HG03280 (cell line): ENCODE data around the gene DMD.
A peak's percentile ranks its signal among the peaks of the same experiment; 100 is the strongest.

Experiments used
- ATAC-seq: cut with Tn5 transposase; IDR thresholded peaks from one replicate; pipeline ENCODE4 v1.9.1; 2021; ENCODE audit warnings: mild to moderate bottlenecking, moderate library complexity; ENCODE audit not compliant: unreplicated experiment

Gene DMD

DNA sequence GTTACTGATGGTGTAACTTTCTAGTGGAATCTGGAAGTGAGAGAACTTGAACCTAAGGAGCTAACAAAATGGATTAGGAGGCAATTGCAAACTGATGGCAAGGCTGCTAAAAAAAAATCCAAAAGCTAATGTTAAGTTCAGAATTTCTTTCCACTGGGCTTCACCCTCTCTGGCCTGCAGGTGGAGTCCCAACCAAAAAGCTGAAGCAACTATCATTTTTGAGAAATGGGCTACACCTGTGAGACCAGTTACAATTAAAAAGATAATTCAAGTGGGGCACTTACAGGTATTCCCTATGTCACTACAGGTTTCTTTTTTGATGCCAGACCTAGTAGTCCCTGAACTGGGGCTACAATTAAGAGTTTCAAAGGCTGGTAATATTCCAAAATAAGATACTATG, 1997.4 kb downstream of the DMD start:
- ATAC-seq = peak; percentile 64

DNA sequence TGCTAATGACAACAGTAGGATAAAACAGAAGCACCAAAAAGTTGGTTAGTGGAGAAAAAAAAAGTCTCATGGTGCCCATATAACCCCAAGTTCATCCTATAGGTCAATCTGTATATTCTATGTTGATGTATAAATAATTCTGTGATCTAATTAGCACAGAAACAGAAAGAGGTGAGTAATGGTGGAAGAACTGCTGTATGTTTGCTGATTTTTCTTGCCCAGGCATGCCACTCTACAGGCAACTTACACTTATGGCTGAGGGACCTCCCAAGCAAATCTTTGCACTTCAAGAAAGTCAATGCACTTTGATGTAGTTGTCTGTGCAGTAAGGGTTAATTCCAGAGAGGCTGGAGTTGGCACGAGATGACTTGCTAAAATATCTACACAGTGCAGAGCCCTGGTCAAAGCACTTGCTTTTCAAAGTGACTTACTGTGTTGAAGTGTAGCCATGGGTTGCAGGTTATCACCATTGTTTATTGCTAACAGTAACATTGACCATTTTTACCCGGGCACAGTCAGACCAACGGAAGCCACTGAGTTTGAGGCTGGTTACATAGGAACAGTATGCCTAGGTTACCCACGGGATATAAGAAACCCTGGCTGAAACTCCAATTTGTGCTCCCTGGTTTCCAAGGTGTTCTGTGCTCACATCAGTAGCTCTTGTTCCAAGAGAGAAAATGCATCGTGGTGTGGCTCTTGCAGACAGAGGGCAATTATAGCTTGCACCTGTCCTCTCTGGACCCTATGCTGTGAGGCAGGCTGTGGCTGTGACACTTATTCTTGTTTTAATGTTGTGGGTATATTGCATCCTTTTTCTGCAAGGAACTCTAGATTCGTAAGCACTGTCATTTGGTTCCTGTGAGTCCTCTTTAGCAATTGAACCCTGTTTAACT, 1998.2 kb downstream of the DMD start:
- no peak for ATAC-seq

- no peak for ATAC-seq
Observed at GRCh38 chrX:31209005-31209628, 2002.2 kb downstream of the DMD start.

- no peak for ATAC-seq
Observed at GRCh38 chrX:31201503-31201902, 2009.8 kb downstream of the DMD start.

DNA sequence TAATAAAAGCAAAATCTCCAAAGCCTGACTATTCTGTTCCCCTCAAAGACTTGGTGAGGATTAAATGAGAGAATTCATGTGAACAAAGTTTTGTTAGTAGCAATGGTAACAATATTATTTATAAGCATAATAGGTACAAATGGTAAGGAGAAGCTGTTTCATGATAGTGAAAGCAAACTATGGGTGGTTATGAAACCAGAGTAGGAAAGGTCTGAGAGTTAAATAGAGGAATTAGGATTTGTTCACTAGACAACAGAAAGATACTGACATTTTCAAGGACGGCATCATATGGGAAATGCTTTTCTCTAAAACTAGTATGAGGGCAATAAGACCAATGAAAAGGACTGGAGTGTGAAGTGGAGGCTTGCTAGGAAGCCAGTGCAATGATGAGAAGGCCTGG, 2010.9 kb downstream of the DMD start:
- ATAC-seq = no peak

GRCh38 chrX:31199840-31200114, 2011.6 kb downstream of the DMD start:
- ATAC-seq = no peak

DNA sequence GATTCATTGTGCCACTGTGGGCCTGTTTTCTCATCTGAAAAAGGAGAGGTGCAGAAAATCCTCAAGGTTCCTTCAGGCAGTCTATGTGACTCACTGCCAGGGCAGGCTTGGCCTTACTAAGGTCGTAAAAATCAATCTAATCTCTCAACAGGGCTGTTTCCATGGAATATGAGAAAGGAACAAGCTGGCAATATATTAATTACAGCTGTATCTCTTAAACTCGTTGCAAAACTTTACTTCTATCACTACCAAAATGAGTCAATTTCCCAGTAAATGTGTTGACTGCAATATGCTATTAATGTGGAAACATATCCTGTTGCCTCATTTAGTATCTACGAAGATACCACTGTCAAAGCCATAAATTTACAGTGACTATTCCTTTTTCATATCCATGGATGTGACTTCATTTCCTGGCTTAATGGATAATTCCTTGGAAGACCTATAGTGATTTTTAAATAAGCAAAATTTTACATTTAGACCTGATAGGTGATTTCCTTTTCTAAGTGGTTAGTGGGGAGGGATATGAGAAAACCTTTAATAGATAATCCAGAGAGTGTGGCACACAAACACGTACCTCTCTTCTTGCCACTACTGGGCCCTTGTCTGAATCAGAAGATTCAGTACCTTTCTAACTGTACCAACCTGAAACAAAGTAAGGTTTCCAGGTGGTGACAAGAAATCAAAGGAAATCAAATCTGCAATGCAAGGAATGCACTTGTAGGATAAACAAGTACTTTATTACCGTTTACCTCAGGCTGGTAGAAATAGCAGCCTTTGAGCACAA, 2012.1 kb downstream of the DMD start:
- ATAC-seq = no peak

DNA sequence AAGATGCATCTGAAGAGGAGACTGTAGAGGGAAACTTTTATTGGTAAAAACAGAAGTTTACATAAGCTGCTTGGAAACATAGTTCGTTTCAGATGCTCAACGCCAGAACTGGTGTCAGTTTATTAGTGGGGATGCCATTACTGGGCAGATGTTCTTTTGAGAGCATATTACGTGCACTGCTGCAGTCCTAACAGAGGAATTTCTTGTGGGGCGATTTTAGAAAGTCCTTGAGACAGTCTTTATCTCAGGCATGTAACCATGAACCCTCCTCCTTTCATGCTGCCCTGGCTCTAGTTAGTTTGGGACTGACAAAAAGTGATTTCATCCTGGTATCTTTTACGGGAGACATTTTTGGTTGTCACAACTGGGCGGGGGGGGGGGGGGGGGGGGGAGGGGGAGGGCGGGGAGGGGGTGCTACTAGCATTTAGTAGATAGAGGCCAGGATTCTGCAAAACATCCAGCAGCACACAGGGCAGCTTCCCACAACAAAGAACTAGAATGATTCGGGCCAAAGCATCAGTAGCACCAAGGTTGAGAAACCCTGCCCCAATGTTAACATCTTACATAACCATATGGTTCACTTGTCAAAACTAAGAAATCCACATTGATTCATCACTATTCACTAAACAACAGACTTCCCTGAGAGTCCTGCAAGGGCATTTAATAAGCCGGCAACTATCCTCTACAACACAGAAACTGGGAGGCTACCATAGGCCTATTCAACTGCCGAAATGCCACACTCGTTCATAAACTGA, 2021.0 kb downstream of the DMD start:
- ATAC-seq = no peak

DNA sequence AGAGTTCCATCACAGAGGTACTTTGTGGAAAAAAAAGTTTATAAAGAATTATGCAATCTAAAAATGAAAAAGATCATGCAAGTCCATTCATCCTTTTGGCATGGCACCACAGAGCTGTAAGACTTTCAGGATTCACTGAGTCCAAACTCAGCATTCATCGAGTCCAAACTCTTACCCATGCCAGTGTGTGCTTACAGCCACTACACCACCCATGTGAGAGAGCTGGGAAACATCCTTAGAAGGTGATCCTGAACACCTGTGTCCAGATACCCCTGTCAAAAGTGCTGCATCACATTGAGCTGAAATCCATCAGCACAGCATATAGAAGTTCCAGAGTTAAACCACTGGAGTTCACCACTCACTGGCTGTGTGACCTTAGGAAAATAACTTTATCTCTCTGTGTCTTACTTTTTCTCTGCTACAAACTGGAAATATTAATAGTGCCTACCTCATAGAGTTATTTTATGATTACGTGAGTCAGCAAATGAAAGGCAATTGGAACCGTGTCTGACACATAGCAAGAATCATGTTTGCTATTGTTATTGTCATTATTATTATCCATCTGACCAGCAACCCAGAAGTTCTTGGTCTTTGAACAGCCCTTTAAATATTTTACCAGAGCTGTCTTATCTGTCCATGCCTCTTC, 2024.5 kb downstream of the DMD start:
- ATAC-seq = no peak

- no peak for ATAC-seq
Observed at GRCh38 chrX:31185884-31186283, 2025.5 kb downstream of the DMD start.

- ATAC-seq = no peak
Observed at GRCh38 chrX:31181377-31182000, 2029.9 kb downstream of the DMD start.

DNA sequence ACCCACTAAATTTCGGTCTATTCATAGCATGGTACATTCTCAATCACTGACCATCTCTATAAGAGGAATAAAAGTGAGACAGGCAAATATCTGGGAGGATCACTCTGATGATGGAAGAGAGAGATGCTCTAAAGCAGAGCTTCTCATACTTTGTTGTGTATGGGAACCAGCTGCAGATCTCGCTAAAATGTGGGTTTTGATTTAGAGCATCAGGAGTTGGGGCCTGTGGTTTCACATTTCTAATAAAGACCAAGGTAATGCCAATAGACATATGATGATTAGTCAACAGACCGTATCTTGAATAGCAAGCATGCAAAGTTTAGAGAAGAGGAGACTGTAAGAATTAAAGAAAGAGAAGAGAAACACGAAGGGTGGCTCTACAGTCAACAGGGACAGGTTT, 2032.1 kb downstream of the DMD start:
- no peak for ATAC-seq

- no peak for ATAC-seq
Observed at GRCh38 chrX:31178769-31179125, 2032.6 kb downstream of the DMD start.

DNA sequence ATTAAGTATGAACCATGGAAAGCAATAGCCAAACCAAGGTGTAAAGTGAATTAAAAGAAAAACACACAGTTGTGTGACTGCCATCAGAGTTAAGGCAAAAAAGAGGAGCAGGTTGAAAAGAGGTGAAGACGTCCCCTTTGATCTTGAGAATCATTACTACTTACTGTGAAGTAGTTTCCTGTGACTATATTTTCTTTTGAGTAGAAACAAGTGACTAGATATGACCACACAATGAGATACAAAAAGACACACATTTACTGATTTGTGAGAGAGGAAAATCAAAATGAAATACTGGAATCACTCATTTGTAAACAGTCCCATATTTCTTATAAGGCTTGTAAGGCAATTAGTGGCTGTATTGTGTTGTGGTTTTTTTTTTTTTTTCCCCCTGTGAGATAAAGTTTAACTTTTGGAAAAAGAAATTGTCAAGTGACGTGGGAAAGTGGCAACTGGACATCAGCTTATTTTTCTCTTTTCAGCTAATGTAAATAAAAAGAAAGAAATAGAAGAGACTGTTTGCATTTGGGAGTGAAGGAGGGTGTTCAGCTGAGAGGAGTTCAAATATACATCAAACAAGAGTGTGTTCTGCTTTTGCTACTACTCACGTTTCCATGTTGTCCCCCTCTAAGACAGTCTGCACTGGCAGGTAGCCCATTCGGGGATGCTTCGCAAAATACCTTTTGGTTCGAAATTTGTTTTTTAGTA, 2033.1 kb downstream of the DMD start:
- peak; percentile 50 for ATAC-seq

GRCh38 chrX:31170792-31171191, 2040.6 kb downstream of the DMD start:
- no peak for ATAC-seq

DNA sequence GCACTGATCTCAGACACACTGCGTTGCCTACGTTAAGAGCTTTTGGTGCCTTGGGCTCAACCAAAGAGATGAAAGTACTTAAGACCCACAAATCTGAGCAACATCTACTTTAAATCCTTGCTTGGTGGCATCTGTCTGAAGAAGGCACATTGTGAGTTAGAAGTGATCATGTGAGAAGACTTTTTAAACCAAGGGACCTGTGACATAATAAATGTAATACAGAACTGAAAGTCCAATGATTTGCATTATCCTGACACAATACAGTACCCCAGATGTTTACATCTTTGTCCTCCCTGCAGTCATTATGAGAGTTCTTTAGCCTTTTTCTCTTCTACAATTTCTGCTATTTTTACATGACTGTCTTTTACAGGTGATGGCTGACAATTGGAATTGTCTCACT, 2042.8 kb downstream of the DMD start:
- peak; percentile 100 for ATAC-seq

GRCh38 chrX:31166832-31167231, 2044.5 kb downstream of the DMD start:
- no peak for ATAC-seq

- no peak for ATAC-seq
Observed at GRCh38 chrX:31166416-31166815, 2044.9 kb downstream of the DMD start.

GRCh38 chrX:31165241-31166035, 2045.9 kb downstream of the DMD start:
- ATAC-seq = no peak
